Hepatocyte (in vitro differentiated cells): ENCODE data around the gene ALK. TPM values are rescaled to one million over a fixed set of nuclear protein-coding genes. Genes with fewer than 3 reads are reported as not detected.

Experiments
- DNase-seq: peaks from one replicate; pipeline ENCODE4 v3.0.0-alpha.2; 2016; ENCODE audit warnings: low spot score
- H2AFZ ChIP-seq: fragments of 200-600 bp; sonication (generic); 2 replicates; pipeline ENCODE4 v1.6.0; 2016; ENCODE audit warnings: antibody characterized with exemption, mild to moderate bottlenecking
- H3K27ac ChIP-seq: fragments of 200-600 bp; sonication (generic); 2 replicates; pipeline ENCODE4 v1.5.1; 2016; ENCODE audit warnings: mild to moderate bottlenecking
- H3K27me3 ChIP-seq: fragments of 200-600 bp; sonication (generic); 2 replicates; pipeline ENCODE4 v1.6.1; 2016
- H3K36me3 ChIP-seq: fragments of 200-600 bp; sonication (generic); replicated peaks from 2 replicates; pipeline ENCODE4 v1.5.1; 2016; ENCODE audit warnings: low read depth; ENCODE audit not compliant: insufficient read depth
- H3K4me1 ChIP-seq: fragments of 200-600 bp; sonication (generic); 2 replicates; pipeline ENCODE4 v1.5.1; 2016; ENCODE audit warnings: mild to moderate bottlenecking, moderate library complexity; ENCODE audit not compliant: insufficient read depth
- H3K4me2 ChIP-seq: fragments of 200-600 bp; sonication (generic); 2 replicates; pipeline ENCODE4 v1.6.0; 2016
- H3K4me3 ChIP-seq: fragments of 200-600 bp; sonication (generic); 2 replicates; pipeline ENCODE4 v1.5.1; 2016; ENCODE audit warnings: mild to moderate bottlenecking
- H3K79me2 ChIP-seq: fragments of 200-600 bp; sonication (generic); 2 replicates; pipeline ENCODE4 v1.6.0; 2017; ENCODE audit warnings: mild to moderate bottlenecking
- H3K9me2 ChIP-seq: fragments of 200-600 bp; sonication (generic); replicated peaks from 2 replicates; pipeline ENCODE4 v1.6.0; 2017; ENCODE audit warnings: mild to moderate bottlenecking; ENCODE audit not compliant: insufficient read depth
- H3K9me3 ChIP-seq: fragments of 200-600 bp; sonication (generic); 2 replicates; pipeline ENCODE4 v1.5.1; 2016; ENCODE audit warnings: low read depth, mild to moderate bottlenecking
- H4K20me1 ChIP-seq: fragments of 200-600 bp; sonication (generic); 2 replicates; pipeline ENCODE4 v1.6.0; 2016; ENCODE audit warnings: mild to moderate bottlenecking; ENCODE audit not compliant: insufficient read depth, poor library complexity, severe bottlenecking
- CTCF ChIP-seq: fragments of 200-600 bp; sonication (generic); IDR thresholded peaks from 2 replicates; pipeline ENCODE4 v1.5.1; 2016; ENCODE audit warnings: antibody characterized with exemption, mild to moderate bottlenecking; ENCODE audit not compliant: poor library complexity
- EZH2 ChIP-seq: fragments of 200-600 bp; sonication (generic); IDR thresholded peaks from 2 replicates; pipeline ENCODE4 v1.6.1; 2016; ENCODE audit warnings: antibody characterized with exemption, mild to moderate bottlenecking, borderline replicate concordance
- EZH2phosphoT487 ChIP-seq: fragments of 200-600 bp; sonication (generic); IDR thresholded peaks from one replicate; pipeline ENCODE4 v1.6.1; 2018; ENCODE audit warnings: antibody characterized with exemption, mild to moderate bottlenecking, low read depth, moderate library complexity; ENCODE audit not compliant: unreplicated experiment, severe bottlenecking
- WGBS: methylation state at CpG from one replicate; pipeline ENCODE4 v1.1.6; 2016; ENCODE audit warnings: low lambda C conversion rate; ENCODE audit errors: missing lambda C conversion rate; 5-methylcytosine and 5-hydroxymethylcytosine counted together
- polyA plus RNA-seq: library from polyadenylated mRNA; unstranded; fragments of >200 nt; fragmentation: Nextera tagmentation; extraction: Ambion mirVana; gene quantifications from 2 replicates; pipeline ENCODE4 v1.2.1, GENCODE V29; 2016
- total RNA-seq: library from RNA; depleted of rRNA; stranded (reverse); fragments of >200 nt; gene quantifications from 2 replicates; pipeline ENCODE4 v1.2.3, GENCODE V29; 2014

The ALK gene
- total and polyA plus RNA-seq, 2 experiments from 2014 or later, result 0.16 to 0.27 TPM

DNA sequence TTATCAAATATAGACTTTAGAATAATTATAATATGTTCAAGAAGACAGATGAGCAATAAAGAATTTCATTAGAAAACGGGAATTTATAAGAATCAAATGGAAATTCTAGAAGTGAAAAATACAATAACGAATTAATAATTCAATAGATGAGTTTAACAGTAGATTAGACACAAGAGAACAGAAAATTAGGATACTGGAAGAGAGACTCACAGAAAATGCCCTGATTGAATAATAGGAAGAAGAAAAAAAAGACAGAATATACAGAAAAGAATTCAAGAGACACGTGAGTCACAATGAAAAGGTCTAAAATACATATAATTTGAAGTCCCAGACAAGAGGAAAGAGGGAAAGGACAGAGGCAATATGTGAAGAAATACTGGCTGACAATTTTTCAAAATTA lies 451.4 kb downstream of the ALK start:
- Histone ChIP-seq H3K9me2 (no peaks in the 10 kb centered on the region), H3K4me3 (no peak overlapping the region), H3K79me2 (no peaks in the 10 kb centered on the region), H3K4me2 (no peak overlapping the region), H3K27ac (no peak overlapping the region), H3K36me3 (no peaks in the 10 kb centered on the region), H3K27me3 (no peaks in the 10 kb centered on the region), H4K20me1 (no peaks in the 10 kb centered on the region), H2AFZ (no peak overlapping the region), H3K4me1 (no peaks in the 10 kb centered on the region), H3K9me3 (no peaks in the 10 kb centered on the region)
- TF ChIP-seq EZH2phosphoT487 (no peak), CTCF (no peak), EZH2 (no peak)
- 83% methylated on average over 3 of the region's 3 CpGs for WGBS
- no peak for DNase-seq

- Histone ChIP-seq H3K4me2 (no peak overlapping the region), H3K79me2 (no peaks in the 10 kb centered on the region), H3K9me2 (no peaks in the 10 kb centered on the region), H3K9me3 (no peaks in the 10 kb centered on the region), H3K27me3 (no peaks in the 10 kb centered on the region), H2AFZ (no peak overlapping the region), H4K20me1 (no peaks in the 10 kb centered on the region), H3K36me3 (no peaks in the 10 kb centered on the region), H3K4me3 (no peak overlapping the region), H3K4me1 (no peaks in the 10 kb centered on the region), H3K27ac (no peak overlapping the region)
- TF ChIP-seq EZH2phosphoT487 (no peak), CTCF (no peak), EZH2 (no peak)
- no peak for DNase-seq
- WGBS, result 73% methylated on average over 1 of the region's 1 CpG
Measured at GRCh38 chr2:29469516-29469915, 451.9 kb downstream of the ALK start.

DNA sequence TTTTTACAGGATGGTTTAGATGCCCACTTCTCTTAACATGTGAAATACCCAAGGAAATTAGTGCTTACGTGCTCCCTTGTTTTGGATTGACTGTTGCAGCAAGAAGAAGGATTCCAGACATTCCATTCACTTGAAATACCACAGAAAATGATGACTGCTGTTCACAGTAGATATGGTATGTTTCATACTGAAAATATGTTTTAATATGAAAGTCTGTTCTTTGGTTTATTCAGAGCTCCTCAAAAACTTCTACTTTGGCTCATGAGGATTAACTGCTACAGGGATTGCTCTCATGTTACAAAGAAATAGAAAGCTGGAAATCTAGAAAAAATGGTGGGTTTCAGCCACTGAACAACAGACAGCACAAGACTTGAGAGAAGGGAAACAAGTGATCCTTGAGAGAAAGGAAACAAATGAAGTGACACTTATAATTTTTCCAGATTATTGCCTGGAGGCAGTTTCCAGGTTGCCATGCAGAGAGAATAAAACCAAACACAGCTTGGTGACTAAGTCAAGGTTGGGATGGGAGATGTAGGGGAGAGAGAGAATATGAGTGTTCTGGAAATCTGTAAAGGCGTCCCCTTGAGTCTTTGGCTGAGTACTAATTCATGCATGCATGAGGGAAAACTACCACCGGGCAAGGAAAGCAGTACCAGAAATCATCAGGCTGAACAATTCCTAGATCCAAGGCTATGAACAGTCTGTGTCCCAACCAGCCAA lies 458.0 kb downstream of the ALK start:
- H3K9me3 ChIP-seq, result no peaks in the 10 kb centered on the region
- no peak overlapping the region for H2AFZ ChIP-seq
- no peaks in the 10 kb centered on the region for H3K9me2 ChIP-seq
- TF ChIP-seq EZH2 (no peak), CTCF (no peak), EZH2phosphoT487 (no peak)
- no peaks in the 10 kb centered on the region for H3K27me3 ChIP-seq
- peaks cover 9% of the 10 kb centered on the region for H3K4me1 ChIP-seq
- 60% methylated on average over 3 of the region's 3 CpGs for WGBS
- peak overlapping the region; percentile 35 for H3K27ac ChIP-seq
- no peak for DNase-seq
- H3K4me3 ChIP-seq, result no peak overlapping the region
- no peaks in the 10 kb centered on the region for H3K79me2 ChIP-seq
- H4K20me1 ChIP-seq, result no peaks in the 10 kb centered on the region
- H3K36me3 ChIP-seq, result no peaks in the 10 kb centered on the region
- H3K4me2 ChIP-seq, result peak overlapping the region; percentile 3
